Spleen (tissue), 7 donors: ENCODE results near the gene PTER.

Experiments
- CTCF ChIP-seq, 11 experiments: fragments of 200-600 bp in 7 of 11; fragments of 450-650 bp in 4 of 11; sonication (generic) in 4 of 11; IDR thresholded peaks in 8 of 11; conservative IDR thresholded peaks in 3 of 11; 1 replicate in 7 of 11; 2 replicates in 4 of 11; pipeline versions ENCODE4 v1.4.0 to v1.8.0; 2016 to 2021; ENCODE audit warnings: antibody characterized with exemption in 11 of 11, inconsistent platforms in 4 of 11, mild to moderate bottlenecking in 1 of 11
- POLR2A ChIP-seq, 3 donors: fragments of 450-650 bp; IDR thresholded peaks; one replicate each; pipeline ENCODE4 v1.5.1; 2017; ENCODE audit warnings: antibody characterized with exemption in 3 of 3, mild to moderate bottlenecking in 1 of 3
- donor health status: DM: no; HTN: no; CAD: no; lungs with moderate emphysema.
- donor health status: DM: no; HTN: no; CAD: no.
- donor health status: DM: no; HTN: no; CAD: no.

GRCh38 chr10:16441173-16441840 lies 4.5 kb downstream of the PTER start:
- TF ChIP-seq POLR2A (IDR thresholded peaks at IDR 0.05) (no peak), CTCF (IDR thresholded peaks at IDR 0.05 in 8 of 11, conservative IDR thresholded peaks at IDR 0.05 in 3 of 11) (no peak)
